GM12878 (cell line): Measurements from ENCODE around the gene CCDC24. TPM values are rescaled to one million over a fixed set of nuclear protein-coding genes. Genes with fewer than 3 reads are reported as not detected.

Experiments
- ATF7 ChIP-seq: fragments of 450-650 bp; IDR thresholded peaks from 2 replicates; pipeline ENCODE4 v1.6.1; 2016; ENCODE audit warnings: low read depth, mild to moderate bottlenecking
- BHLHE40 ChIP-seq, 2 experiments: fragments of 450-650 bp in 1 of 2; IDR thresholded peaks; 2 replicates each; pipeline ENCODE4 v1.6.1; 2011 to 2017; ENCODE audit warnings: low read depth in 2 of 2, borderline replicate concordance in 1 of 2, improper control_type of control experiment in 1 of 2, low read length in 1 of 2, mild to moderate bottlenecking in 1 of 2
- CEBPB ChIP-seq, 2 experiments: fragments of 150-350 bp in 1 of 2; IDR thresholded peaks; 2 replicates each; pipeline ENCODE4 v1.6.1; 2012 to 2014; ENCODE audit warnings: low read depth in 2 of 2, low read length in 2 of 2, borderline replicate concordance in 1 of 2, inconsistent platforms in 1 of 2
- CHD1 ChIP-seq: IDR thresholded peaks from 2 replicates; pipeline ENCODE4 v1.6.1; 2012; ENCODE audit warnings: low read depth, low read length, improper control_type of control experiment
- CREM ChIP-seq: IDR thresholded peaks from 2 replicates; pipeline ENCODE4 v1.6.1; 2014; ENCODE audit warnings: antibody characterized with exemption, low read depth
- EGR1 ChIP-seq, 2 experiments: IDR thresholded peaks; 1 replicate in 1 of 2; 2 replicates in 1 of 2; pipeline ENCODE4 v1.6.1; 2011 to 2012; ENCODE audit warnings: low read depth in 2 of 2, low read length in 2 of 2, borderline replicate concordance in 1 of 2, mild to moderate bottlenecking in 1 of 2, moderate library complexity in 1 of 2
- ESRRA ChIP-seq: IDR thresholded peaks from 2 replicates; pipeline ENCODE4 v1.6.1; 2012; ENCODE audit warnings: mild to moderate bottlenecking, low read length, improper control_type of control experiment
- GABPA ChIP-seq: IDR thresholded peaks from 2 replicates; pipeline ENCODE4 v1.6.1; 2014; ENCODE audit warnings: antibody characterized with exemption, low read depth, mild to moderate bottlenecking, inconsistent platforms
- GATAD2B ChIP-seq: fragments of 450-650 bp; conservative IDR thresholded peaks from 2 replicates; pipeline ENCODE4 v1.6.1; 2017; ENCODE audit warnings: low read depth, mild to moderate bottlenecking, moderate library complexity
- IKZF2 ChIP-seq, 2 experiments: fragments of 450-650 bp; IDR thresholded peaks; 2 replicates each; pipeline ENCODE4 v1.6.1; 2017; ENCODE audit warnings: mild to moderate bottlenecking in 2 of 2, moderate library complexity in 2 of 2
- LARP7 ChIP-seq: fragments of 450-650 bp; IDR thresholded peaks from 2 replicates; pipeline ENCODE4 v1.6.1; 2017; ENCODE audit warnings: mild to moderate bottlenecking
- MXI1 ChIP-seq: fragments of 150-350 bp; IDR thresholded peaks from 2 replicates; pipeline ENCODE4 v1.6.1; 2011; ENCODE audit warnings: low read depth, mild to moderate bottlenecking, inconsistent platforms, low read length, improper control_type of control experiment
- MYB ChIP-seq: fragments of 150-350 bp; IDR thresholded peaks from 2 replicates; pipeline ENCODE4 v1.6.1; 2014; ENCODE audit warnings: mild to moderate bottlenecking, low read depth, low read length, borderline replicate concordance
- NR2F1 ChIP-seq: fragments of 450-650 bp; conservative IDR thresholded peaks from 2 replicates; pipeline ENCODE4 v1.6.1; 2017; ENCODE audit warnings: mild to moderate bottlenecking
- PAX8 ChIP-seq: fragments of 450-650 bp; IDR thresholded peaks from 2 replicates; pipeline ENCODE4 v1.6.1; 2017; ENCODE audit warnings: mild to moderate bottlenecking, moderate library complexity
- POLR2A ChIP-seq: IDR thresholded peaks from 2 replicates; pipeline ENCODE4 v1.6.1; 2011; ENCODE audit warnings: low read depth, mild to moderate bottlenecking, low read length
- POU2F2 ChIP-seq: IDR thresholded peaks from 3 replicates; pipeline ENCODE4 v1.6.1; 2011; ENCODE audit warnings: low read depth, mild to moderate bottlenecking, low read length, borderline replicate concordance
- RB1 ChIP-seq: fragments of 450-650 bp; formaldehyde crosslinking; IDR thresholded peaks from 2 replicates; pipeline ENCODE4 v1.6.1; 2017; ENCODE audit warnings: mild to moderate bottlenecking, borderline replicate concordance
- SIN3A ChIP-seq: IDR thresholded peaks from 2 replicates; pipeline ENCODE4 v1.6.1; 2012; ENCODE audit warnings: low read depth, low read length, improper control_type of control experiment
- SMAD5 ChIP-seq: IDR thresholded peaks from 2 replicates; pipeline ENCODE4 v1.6.1; 2016; ENCODE audit warnings: antibody characterized with exemption, low read depth
- SPI1 ChIP-seq: IDR thresholded peaks from 2 replicates; pipeline ENCODE4 v1.6.1; 2011; ENCODE audit warnings: low read depth, mild to moderate bottlenecking, low read length, moderate library complexity, borderline replicate concordance; ENCODE audit not compliant: insufficient read depth
- SRF ChIP-seq, 2 experiments: IDR thresholded peaks; 2 replicates each; pipeline ENCODE4 v1.6.1; 2011; ENCODE audit warnings: low read depth in 2 of 2, low read length in 2 of 2, mild to moderate bottlenecking in 1 of 2, moderate library complexity in 1 of 2
- TCF12 ChIP-seq: IDR thresholded peaks from 2 replicates; pipeline ENCODE4 v1.6.1; 2011; ENCODE audit warnings: low read depth, mild to moderate bottlenecking, low read length
- polyA plus RNA-seq, 11 experiments: library from polyadenylated mRNA; depleted of rRNA in 4 of 11; unstranded in 6 of 11; stranded (reverse) in 5 of 11; fragments of >200 nt; fragmentation: Nextera tagmentation in 4 of 11; fragmentation: Illumina TruSeq in 1 of 11; extraction: Ambion mirVana in 4 of 11; extraction: Trizol in 1 of 11; gene quantifications; 1 replicate in 1 of 11; 2 replicates in 10 of 11; pipeline versions ENCODE4 v1.2.1 to v1.2.3, GENCODE V29; 2011 to 2016; ENCODE audit warnings: inconsistent platforms in 2 of 11, missing spikeins in 2 of 11, low read depth in 1 of 11
- total RNA-seq, 4 experiments: library from RNA; depleted of rRNA in 3 of 4; stranded (reverse); fragments of >200 nt in 3 of 4; fragmentation: Illumina TruSeq in 1 of 4; extraction: Trizol in 1 of 4; gene quantifications; 2 replicates each; pipeline versions ENCODE4 v1.2.1 to v1.2.3, GENCODE V29; 2013 to 2021
- TF ChIP-seq, protein P1 (sequence below): IDR thresholded peaks from 2 replicates; pipeline ENCODE4 v1.6.1; 2012; ENCODE audit warnings: low read length, inconsistent platforms
- TF ChIP-seq, protein P2 (sequence below): fragments of 450-650 bp; IDR thresholded peaks from 2 replicates; pipeline ENCODE4 v1.6.1; 2017; ENCODE audit warnings: mild to moderate bottlenecking, low read depth, inconsistent platforms; ENCODE audit not compliant: poor library complexity, severe bottlenecking
- TF ChIP-seq, protein P3 (sequence below): fragments of 450-650 bp; IDR thresholded peaks from 2 replicates; pipeline ENCODE4 v1.6.1; 2017; ENCODE audit warnings: borderline replicate concordance

The CCDC24 gene
- total and polyA plus RNA-seq, 10 of the 15 experiments (the other 5 are each of a cell fraction or from before 2014, with no cell fraction given) = 0.18 to 3.1 (median 1.6) TPM; not detected in 1

DNA sequence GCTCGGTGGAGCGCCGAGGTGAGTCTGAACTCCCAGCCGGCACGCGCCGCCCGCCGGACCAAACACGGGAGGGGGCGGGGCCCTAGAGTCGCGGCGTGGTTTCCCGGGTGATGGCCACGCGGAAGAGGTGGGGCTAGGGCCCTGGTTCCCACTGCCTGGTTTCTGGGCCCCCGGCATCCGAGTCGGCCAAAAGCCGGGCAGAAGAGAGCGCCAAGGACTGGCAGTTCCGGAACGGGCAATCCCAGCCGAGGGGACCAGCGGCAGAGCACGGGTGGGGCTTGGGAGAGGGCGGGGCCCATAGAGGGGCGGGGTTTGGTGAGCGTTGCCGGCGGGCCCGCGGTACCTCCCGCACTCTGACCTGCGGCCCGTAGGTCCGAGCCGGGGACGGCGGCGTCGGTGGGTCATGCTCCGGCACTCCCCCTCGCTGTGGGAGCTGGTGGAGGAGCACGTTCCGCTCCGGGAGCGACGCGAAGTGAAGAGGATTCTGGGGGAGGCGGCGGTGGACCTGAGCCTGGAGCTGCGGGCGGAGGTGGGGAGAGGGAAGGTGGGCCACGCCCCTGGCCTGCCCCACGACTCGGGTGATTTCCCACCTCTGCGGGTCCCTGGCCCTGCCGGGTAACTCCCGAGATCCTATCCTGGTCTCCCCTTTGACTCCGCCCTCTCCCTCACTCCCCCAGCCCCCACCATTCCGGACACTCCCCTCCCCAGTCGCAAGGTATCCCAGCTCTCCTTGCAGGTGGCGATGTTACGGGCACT lies at the start of gene CCDC24 (continued):
- TF ChIP-seq, protein P1, sequence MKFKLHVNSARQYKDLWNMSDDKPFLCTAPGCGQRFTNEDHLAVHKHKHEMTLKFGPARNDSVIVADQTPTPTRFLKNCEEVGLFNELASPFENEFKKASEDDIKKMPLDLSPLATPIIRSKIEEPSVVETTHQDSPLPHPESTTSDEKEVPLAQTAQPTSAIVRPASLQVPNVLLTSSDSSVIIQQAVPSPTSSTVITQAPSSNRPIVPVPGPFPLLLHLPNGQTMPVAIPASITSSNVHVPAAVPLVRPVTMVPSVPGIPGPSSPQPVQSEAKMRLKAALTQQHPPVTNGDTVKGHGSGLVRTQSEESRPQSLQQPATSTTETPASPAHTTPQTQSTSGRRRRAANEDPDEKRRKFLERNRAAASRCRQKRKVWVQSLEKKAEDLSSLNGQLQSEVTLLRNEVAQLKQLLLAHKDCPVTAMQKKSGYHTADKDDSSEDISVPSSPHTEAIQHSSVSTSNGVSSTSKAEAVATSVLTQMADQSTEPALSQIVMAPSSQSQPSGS = no peak
- TF ChIP-seq CHD1 (no peak), BHLHE40 (IDR thresholded peaks at IDR 0.05; ENCODE audit: borderline replicate concordance in 1 of 2, low read depth in 2 of 2, low read length in 1 of 2) (peak; percentile 95 to 98), PAX8 (no peak), ESRRA (no peak), POU2F2 (peak; percentile 13; the same call in 1 of the 3 replicates), IKZF2 (IDR thresholded peaks at IDR 0.05) (peak in 1 of 2 experiments; percentile 5; a peak in 1 of 4 replicates), EGR1 (IDR thresholded peaks at IDR 0.05; ENCODE audit: borderline replicate concordance in 1 of 2, low read depth in 2 of 2, low read length in 2 of 2) (no peak), RB1 (no peak), ATF7 (no peak), SRF (IDR thresholded peaks at IDR 0.05; ENCODE audit: low read depth in 2 of 2, low read length in 2 of 2) (0 out of 4 replicates have a peak, but pooled peaks of 1 of the 2 experiments have one; percentile 27), CEBPB (IDR thresholded peaks at IDR 0.05; ENCODE audit: borderline replicate concordance in 1 of 2, low read depth in 2 of 2, low read length in 2 of 2) (no peak), SIN3A (peak; percentile 88; the same call in 1 of the 2 replicates), MYB (no peak), TCF12 (no peak), LARP7 (0 out of 2 replicates have a peak, but pooled peaks have one; percentile 40), POLR2A (peak; percentile 74), CREM (0 out of 2 replicates have a peak, but pooled peaks have one; percentile 15), GABPA (no peak), NR2F1 (0 out of 2 replicates have a peak, but pooled peaks have one; percentile 36), MXI1 (peak; percentile 95), GATAD2B (0 out of 2 replicates have a peak, but pooled peaks have one; percentile 35), SPI1 (no peak), SMAD5 (no peak)
- TF ChIP-seq, protein P2, sequence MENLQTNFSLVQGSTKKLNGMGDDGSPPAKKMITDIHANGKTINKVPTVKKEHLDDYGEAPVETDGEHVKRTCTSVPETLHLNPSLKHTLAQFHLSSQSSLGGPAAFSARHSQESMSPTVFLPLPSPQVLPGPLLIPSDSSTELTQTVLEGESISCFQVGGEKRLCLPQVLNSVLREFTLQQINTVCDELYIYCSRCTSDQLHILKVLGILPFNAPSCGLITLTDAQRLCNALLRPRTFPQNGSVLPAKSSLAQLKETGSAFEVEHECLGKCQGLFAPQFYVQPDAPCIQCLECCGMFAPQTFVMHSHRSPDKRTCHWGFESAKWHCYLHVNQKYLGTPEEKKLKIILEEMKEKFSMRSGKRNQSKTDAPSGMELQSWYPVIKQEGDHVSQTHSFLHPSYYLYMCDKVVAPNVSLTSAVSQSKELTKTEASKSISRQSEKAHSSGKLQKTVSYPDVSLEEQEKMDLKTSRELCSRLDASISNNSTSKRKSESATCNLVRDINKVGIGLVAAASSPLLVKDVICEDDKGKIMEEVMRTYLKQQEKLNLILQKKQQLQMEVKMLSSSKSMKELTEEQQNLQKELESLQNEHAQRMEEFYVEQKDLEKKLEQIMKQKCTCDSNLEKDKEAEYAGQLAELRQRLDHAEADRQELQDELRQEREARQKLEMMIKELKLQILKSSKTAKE = no peak
- TF ChIP-seq, protein P3, sequence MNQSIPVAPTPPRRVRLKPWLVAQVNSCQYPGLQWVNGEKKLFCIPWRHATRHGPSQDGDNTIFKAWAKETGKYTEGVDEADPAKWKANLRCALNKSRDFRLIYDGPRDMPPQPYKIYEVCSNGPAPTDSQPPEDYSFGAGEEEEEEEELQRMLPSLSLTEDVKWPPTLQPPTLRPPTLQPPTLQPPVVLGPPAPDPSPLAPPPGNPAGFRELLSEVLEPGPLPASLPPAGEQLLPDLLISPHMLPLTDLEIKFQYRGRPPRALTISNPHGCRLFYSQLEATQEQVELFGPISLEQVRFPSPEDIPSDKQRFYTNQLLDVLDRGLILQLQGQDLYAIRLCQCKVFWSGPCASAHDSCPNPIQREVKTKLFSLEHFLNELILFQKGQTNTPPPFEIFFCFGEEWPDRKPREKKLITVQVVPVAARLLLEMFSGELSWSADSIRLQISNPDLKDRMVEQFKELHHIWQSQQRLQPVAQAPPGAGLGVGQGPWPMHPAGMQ = no peak
- TF ChIP-seq, all 136 proteins: peak for 16
